SIG-M5 treated with dmso at 0.1 percent for 504 hours (cell line): ENCODE data around the gene GOLGA8O.
"Not testable (repeated sequence)": the region's sequence is repeated elsewhere in the genome, so short reads cannot be mapped to it uniquely, and the experiment has no call there.

Source experiments
- DNase-seq: peaks from one replicate; lab custom pipeline; 2025; ENCODE audit not compliant: unreplicated experiment; lab: John Stamatoyannopoulos, UW

The GOLGA8O gene, protein sequence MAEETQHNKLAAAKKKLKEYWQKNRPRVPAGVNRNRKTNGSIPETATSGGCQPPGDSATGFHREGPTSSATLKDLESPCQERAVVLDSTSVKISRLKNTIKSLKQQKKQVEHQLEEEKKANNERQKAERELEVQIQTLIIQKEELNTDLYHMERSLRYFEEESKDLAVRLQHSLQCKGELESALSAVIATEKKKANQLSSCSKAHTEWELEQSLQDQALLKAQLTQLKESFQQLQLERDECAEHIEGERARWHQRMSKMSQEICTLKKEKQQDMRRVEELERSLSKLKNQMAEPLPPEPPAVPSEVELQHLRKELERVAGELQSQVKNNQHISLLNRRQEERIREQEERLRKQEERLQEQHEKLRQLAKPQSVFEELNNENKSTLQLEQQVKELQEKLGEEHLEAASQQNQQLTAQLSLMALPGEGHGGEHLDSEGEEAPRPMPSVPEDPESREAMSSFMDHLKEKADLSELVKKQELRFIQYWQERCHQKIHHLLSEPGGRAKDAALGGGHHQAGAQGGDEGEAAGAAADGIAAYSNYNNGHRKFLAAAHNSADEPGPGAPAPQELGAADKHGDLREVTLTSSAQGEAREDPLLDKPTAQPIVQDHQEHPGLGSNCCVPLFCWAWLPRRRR

DNA sequence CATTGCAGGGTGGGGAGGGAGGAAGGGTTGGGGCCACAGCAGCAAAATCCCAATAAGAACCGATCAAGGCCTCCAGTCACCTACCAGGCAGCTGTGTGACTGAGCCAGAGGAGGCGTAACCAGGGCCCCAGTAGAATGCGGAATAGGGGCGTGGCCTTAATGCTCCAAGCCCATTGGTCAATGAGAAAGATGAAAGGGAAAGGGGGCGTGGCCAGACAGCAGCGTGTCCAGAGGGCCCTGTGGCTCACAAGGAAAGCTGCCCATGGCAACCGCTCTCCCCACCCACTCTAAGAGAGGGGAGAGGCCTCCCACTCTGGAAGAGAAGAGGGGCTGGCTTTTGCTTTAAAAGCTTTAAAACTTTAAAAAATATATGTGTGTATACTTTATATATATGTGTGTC lies at the start of gene GOLGA8O:
Gene GOLGA8O (minus strand): TSS at position 101 of the 400 bp plus-strand sequence. CDS start 98 bp downstream, at position 3.
- DNase-seq = not testable (repeated sequence)

DNA sequence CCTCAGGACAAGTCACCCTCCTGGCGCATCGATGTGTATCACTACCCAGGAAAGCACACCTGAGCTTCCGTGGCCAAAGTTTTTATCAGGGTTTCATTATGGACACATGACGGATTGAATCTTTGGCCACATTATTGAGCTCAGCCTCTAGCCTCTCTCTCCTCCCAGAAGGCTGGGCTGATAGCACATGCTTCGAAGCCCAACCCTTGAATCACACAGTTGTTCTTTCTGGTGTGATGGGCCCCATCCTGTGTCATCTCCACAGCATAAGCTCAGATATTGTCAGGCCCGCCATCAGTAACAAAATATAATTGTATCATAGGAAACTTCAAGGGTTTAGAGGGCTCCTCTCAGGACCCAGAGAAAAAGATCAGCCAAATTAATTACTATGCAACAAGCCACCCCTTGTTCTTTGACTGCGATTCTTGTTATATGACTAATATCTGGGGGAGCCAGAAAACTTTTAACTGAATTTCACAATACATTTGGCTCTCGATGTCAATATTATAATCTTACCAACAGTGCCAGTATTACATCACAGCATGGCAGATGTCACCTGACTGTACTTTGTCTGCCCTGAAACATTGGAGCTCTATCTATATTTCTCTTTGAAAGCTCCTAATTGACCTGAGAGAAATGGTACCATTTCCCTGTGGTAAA lies 48.8 kb upstream of the GOLGA8O start:
- DNase-seq = not testable (repeated sequence)

DNA sequence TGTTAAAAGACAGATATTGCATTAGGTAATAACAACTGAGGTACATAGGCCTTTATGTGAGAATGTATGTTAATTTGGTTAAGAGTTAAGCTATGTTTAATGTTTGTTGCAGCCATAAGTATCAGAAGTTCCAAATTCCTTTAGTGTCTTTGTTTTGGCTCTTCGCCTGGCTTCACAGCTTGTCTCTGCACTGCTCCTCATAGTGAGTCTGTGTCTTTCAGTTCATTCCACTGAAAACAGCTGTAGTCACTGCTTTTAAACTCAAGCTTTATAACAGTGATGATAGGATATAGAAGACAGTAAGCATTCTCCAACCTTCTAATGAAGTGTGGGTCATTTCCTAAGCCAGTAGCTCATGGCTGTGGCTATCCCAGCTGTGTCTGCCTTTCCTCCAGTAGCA lies 47.5 kb upstream of the GOLGA8O start:
- not testable (repeated sequence) for DNase-seq

DNA sequence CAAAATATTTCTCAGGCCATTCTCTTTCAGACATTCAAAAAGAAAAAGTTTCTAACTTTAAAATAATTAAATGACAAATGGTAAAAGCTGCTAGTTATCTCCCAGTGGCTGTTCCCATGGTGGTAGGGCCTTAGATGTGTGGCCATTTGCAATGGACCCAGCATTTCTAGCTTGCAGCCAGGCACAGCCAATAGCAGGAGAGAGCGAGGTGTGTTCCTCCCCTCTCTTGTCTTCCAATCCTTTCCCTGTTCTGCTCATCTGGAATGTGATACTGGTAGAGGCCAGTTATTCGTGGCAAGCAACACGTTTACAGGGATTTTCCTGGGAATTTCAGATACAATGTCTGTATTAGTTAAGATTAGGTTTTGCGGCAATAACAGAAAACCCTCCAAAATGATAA lies 37.3 kb upstream of the GOLGA8O start:
- DNase-seq = not testable (repeated sequence)

DNA sequence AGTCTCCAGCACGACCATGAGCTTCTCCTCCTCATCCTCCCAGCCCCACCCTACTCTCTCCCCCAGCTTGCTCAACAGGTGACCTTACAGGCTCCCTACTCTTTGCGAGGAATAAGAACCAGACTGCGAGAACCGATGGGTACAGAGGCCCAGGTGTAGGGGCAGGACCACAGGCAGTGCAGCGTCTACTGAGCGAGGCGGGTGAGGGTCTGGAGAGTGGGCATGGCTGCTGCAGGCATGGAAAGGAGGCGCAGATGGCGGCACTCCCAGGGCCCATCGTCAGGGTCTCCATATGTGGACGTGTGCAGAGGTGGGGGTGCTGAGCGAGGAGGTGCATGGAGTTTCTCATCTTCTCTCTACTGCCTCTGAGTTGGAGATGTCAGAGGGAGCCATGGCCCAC lies 31.0 kb upstream of the GOLGA8O start:
- DNase-seq = not testable (repeated sequence)

DNA sequence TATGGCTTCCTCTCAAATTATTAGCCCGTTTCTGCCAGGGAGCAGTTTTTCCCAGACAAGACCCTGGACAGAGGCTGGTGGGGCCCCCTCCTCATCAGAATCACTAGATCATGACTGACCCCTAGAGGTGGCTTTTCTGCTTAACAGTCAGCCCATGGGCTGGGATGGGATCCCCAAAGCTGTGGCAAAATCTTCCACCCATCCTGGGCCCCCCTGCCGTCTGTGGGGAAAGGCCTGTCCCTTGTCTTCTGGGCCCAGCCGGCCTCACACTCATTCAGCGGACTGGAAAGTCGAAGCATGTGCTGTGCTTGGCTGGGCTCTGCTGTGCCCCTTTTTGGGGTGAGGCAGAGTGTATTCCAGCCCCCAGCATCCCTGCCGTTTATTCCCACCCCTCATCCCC lies 27.9 kb upstream of the GOLGA8O start:
- DNase-seq = not testable (repeated sequence)

DNA sequence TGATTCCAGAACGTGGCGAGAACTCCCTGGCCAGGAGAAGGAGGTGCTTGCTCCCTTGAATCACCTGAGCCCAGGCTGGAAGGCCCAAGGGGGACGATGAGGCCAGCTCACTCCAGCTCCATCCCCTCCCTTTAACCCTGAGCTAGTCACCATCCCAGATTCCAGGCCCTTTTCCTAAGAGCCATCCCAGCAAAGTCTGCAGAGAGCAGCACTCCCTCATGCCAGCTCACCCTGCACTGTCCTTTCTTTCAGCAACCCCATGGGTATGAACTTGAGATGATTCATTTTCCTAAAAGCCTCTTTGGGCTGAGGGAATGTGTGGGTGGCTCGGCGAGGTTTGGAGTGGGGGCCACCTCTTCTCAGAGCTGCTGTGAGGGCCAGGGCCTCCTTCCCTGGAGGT lies 26.2 kb upstream of the GOLGA8O start:
- not testable (repeated sequence) for DNase-seq

DNA sequence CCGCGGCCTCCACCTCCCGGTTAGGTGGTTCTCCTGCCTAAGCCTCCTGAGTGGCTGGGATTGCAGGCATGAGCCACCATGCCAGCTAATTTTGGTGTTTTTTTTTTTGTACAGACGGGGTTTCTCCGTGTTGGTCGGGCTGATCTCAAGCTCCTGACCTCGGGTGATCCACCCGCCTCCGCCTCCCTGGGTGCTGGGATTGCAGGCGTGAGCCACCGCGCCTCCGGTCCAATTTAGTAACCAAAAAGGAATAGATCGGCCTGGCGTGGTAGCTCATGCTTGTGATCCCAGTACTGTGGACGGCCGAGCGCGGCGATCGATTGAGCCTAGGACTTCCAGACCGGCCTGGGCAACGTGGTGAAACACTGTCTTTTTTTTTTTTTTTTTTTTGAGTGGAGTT lies 12.6 kb upstream of the GOLGA8O start:
- DNase-seq = not testable (repeated sequence)

DNA sequence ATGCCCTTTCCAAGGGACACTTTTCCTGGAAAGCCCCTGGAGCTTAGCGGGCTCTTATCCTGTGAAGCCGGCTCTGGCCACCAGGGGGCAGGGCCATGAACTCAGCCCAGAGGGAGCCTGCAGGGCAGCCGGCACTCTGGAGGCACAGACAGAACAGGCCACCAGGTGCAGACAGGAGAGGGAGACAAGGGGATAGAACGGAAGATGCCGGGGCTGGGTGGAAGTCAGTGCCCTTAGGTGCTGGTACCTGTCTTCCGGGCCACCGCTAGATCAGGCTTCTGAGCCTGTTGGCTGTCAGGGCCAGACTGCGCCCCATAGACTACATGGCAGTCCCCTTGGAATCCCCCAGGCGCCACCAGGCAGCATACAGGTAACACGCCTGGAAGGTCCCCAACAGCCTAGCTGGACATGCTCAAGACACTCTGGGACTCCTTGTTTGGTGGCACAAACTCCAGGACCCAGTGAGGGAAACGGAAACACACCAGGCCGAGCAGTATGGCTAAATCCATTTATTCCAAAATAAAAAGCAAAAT lies 14.9 kb downstream of the GOLGA8O start:
- DNase-seq = not testable (repeated sequence)

DNA sequence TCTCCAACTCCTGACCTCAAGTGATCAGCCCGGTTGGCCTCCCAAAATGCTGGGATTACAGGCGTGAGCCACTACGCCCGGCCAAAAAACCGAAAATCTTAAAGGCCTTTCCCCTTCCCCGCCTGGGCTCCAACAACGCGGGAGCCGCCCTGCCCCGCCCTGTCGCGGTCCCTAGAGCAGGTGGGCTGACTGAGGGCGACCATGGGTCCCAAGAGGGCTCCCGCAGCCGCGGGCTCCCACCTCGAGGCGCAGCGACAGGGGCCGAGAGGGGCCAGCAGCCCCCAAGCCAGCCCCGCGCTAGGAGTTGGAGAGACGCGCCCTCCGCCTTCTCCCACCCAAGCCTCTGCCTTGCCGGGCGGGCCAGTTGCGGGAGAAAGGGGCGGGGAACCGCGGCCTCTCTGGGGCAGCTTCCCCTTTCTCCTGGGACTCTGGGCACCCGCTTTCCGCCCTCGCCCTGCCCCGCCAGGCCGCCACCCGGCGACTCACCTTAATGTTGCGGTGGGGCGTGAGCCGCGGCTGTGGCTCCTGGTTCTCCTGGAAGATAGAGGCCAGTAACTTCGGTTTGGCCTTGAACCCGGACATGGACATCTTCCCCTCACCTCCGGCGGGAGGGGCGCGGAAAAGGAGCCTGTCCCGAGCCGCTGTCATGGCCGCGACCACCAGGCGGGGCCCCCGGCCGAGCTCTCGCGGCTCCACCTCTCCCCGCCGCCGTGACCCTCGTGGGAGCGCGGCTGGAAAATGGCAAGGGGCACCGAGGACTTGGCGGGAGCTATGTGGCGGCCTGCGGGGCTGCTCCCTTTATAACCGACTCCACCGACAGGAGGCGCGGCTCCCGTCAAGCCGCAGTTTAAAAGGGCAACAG lies 21.1 kb downstream of the GOLGA8O start:
- DNase-seq = not testable (repeated sequence)

DNA sequence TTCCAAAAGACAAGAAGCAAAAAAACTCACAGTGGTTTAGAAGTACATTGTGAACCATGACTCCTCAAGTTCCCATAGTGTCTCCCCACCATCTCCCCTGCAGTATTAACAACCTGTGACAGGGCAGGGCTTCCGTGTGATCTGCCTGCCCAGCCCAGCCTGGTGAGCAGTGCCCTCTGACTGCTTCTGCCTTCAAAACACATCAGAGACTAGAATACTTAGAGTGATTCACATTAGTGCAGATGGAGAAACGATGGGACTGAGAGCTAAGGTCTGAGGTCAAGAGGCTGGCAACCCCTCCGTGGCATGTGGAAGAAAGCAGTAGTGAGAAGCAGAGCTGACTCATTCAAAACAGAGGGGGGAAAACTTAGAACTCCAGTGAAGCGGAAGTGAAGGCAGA lies 27.8 kb downstream of the GOLGA8O start:
- not testable (repeated sequence) for DNase-seq

DNA sequence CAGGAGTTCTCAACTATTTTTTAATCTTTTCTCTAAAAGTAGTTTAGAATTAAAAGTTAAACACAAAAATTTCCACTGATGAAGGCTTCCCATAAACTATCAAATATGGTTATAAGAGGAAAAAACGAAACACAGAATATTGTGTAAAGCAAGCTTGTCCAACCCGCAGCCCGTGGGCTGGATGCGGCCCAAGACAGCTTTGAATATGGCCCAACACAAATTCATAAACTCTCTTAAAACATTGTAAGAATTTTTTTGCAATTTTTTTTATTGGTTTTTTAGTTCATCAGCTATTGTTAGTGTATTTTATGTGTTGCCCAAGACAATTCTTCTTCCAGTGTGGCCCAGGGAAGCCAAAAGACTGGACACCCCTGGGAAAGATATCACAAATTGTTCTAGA lies 28.9 kb downstream of the GOLGA8O start:
- DNase-seq = not testable (repeated sequence)

DNA sequence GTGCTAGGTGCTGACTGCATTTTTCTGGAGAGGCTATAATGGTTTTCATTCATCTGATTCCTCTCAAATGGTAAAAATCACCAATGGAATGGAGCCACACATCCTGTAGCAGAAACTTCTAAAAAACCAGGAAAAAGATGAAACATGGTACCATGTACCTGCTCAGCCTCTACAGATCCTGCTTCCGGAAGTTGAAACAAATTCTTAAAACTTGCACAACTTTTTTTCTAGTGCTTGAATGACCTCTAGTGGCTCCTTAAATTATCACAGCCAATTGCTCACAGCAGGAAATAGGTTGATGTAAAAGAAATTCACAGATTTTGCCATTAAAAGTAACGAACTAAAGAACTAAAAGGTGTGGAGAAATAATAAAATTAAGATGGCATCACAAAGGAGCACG lies 47.5 kb downstream of the GOLGA8O start:
- not testable (repeated sequence) for DNase-seq

DNA sequence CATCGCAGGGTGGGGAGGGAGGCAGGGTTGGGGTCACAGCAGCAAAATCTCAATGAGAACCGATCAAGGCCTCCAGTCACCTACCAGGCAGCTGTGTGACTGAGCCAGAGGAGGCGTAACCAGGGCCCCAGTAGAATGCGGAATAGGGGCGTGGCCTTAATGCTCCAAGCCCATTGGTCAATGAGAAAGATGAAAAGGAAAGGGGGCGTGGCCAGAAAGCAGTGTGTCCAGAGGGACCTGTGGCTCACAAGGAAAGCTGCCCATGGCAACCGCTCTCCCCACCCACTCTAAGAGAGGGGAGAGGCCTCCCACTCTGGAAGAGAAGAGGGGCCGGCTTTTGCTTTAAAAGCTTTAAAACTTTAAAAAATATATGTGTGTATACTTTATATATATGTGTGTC lies 52.2 kb downstream of the GOLGA8O start, which contains the start of gene GOLGA8K:
Gene GOLGA8K (minus strand): TSS at position 101 of the 400 bp plus-strand sequence. CDS start 98 bp downstream, at position 3.
- not testable (repeated sequence) for DNase-seq

DNA sequence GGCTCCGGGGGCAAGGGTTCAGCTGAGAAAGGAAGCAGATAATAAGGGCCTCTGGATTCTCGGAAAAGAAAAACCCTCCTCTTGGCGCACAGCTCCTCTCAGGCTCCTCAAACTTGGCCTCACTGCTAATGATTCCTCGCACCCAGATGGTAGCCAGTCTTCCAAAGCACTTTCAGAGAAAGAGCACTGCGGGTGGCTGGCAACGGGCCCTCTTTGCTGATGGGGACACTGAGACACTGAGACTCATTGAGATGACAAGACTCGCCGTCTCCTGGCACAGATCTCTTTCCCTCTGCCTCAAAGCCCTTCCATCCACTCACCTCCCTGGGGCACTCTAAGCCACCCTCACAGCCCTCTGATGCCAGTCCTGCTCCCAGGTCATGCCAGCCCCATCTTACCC lies 58.9 kb downstream of the GOLGA8O start:
- DNase-seq = not testable (repeated sequence)
